HG02623 (cell line): ENCODE measurements around the gene ENDOU.

Experiments
- ATAC-seq: cut with Tn5 transposase; IDR thresholded peaks from one replicate; pipeline ENCODE4 v1.9.1; 2021; ENCODE audit warnings: moderate library complexity; ENCODE audit not compliant: unreplicated experiment

Gene ENDOU

GRCh38 chr12:47722941-47723631 lies 2.2 kb downstream of the ENDOU start:
- ATAC-seq = no peak

DNA sequence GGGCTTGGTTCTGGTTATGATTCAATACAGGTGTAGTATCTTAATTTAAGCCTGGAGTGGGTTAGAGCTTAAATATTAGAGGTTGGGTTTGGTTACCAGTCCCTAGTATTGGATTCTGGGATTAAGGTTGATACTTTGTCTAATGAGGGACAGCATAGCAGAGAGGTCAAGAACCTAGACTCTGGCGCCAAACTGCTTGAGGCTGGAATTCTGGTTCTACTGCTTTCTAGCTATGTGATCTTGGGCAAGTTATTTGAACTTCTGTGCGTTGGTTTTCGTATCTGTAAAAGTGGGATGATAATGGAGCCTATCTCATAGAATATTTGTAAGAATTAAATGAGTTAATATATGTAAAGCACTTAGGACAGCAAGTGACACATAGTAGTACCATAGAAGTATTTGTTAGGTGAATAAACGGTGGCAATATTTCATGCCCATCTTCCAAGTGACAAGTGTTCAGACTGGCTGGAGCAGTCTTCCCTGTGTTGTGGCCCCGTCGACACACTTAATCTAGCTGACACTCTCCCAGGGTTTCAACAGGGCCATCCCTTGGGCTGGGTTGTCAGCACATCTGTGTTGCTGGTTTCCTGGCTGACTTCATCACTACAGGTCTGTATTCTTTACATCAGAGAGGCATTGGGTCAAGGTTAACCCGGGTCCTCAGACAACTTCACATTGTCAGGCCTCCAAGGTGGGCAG lies 3.0 kb downstream of the ENDOU start:
- no peak for ATAC-seq

DNA sequence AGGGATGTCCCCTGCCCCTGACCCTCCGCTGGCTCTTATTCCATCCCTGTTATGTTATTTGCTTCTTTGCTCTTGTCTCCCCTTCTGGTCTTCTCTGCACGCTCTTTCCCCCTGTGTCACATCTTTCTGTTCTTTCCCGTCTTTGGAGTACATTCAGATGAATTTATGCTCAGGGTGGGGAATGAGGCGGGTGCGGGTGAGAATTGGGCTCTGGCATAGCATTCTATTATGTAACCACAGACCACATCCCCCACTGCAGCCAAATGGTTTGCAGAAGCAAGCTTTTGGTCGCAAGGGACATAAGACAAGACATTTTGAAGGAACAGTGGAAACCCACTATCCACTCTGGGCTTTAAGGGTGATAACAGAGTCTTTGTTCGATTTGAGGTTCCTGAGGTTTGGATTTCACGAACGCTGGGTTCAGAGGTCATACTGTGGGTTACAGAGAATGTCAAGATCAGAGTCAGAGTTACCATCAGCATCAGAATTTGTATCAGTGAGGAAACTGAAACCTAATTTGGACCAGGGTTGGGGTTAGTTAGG lies 3.8 kb downstream of the ENDOU start:
- ATAC-seq = no peak

DNA sequence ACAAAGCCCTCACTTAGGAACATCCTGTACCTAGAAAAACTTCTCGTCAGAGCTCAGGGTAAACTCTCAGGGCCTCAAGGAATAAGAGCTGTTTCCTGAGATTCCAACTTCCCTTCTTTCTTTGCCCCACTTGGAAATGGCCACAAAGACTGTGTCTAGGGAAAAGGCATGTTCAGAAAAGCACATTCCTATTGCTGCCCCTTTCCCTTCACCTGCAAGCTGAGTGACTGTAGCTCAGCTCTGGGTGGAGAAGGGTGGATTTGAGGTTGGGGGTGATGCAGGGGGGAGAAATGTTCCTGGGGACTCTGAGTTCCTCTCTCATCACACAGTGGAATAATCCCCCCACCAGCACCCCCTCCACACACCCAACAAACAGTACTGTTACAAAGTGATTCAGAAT lies 6.8 kb downstream of the ENDOU start:
- no peak for ATAC-seq

DNA sequence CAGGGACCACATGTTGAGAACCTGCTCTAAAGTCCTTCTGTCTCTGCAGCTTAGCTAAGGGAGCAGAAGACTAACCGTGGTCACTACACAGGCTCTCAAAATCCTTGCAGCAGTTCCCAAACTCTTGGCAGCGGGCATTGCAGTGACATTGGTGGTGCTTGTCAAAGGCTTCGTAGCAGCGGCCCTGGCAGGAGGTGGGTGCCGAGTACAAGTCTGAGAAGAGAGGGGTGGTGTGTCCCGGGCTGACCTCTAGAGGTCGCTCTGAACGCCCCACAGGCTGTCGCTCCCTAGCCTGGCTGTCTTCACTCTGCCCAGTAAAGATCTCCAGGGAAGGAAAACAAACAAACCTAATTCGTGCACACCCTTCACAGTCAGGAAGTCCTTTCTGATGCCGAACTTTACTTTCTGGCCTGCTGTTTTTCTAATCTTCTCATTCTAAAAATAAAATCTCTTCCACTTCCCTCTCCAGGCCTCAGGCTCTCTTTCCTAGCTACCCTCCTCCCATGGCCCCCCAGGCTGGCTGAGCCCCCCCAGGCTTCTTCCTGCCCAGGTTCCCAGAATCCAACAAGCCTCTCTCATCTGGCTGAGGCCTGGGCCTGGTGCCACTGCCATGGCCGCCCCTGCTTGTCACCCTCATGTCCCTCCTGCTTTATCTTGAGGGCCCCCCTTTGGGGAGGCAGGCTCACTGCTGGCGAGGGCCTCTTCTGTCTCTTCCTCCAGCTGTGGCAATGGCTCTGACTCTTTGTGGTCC lies 7.7 kb downstream of the ENDOU start:
- ATAC-seq = no peak

GRCh38 chr12:47717046-47717442 lies 8.2 kb downstream of the ENDOU start:
- ATAC-seq = no peak

- no peak for ATAC-seq
Observed at GRCh38 chr12:47715877-47716548, 9.3 kb downstream of the ENDOU start.

DNA sequence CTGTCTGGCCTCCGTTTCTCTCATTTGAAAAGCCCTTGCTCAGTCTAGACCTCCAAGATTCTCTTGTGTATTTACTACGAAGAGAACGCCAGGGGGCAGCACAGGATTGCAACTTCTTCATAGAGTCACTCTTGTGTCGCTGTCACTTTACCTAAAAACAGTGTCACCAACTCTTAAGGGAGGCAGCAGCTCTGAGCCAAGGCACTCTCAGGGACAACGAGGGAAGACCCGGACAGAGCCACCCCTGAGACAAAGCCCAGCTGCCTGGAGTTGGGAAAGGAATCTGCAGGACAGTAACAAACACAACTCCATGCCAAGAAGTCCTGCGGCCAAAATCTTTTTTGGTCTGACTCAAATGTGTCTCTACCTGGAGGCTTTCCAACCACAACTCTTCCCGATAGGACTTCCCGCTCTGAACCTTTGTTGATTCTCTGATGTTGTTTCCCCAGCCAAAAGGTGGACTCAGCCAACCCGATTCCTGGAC lies 9.9 kb downstream of the ENDOU start:
- peak; percentile 61 for ATAC-seq

DNA sequence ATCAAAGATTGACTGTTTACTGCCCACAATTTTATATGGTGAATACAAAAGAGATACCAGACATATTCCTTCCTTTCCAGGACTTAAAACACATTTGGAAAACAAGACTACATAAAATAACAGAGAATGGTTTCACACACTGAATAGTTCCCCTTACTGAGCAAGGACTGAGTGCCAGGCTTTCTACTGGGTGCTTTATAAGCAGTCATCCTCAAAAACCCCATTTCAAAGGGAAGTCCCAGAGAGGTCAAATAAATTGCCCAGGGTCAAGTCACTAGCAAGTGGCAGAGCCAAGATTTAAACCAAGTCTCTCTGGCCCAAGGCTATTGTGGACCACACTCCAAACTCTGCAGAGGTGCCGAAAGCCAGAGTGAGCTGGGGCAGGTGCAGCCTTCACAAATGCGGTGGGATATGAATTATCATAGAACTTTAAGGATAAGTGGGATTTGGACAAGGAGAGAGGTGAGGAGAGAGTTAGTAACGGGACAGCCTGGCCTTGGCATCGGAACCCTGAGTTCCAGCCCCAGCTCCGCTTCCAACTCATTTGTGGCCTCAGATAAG lies 10.4 kb downstream of the ENDOU start:
- no peak for ATAC-seq

GRCh38 chr12:47712171-47712570 lies 13.1 kb downstream of the ENDOU start:
- no peak for ATAC-seq

GRCh38 chr12:47711448-47711847 lies 13.8 kb downstream of the ENDOU start:
- no peak for ATAC-seq

- ATAC-seq = no peak
Observed at GRCh38 chr12:47710278-47710677, 15.0 kb downstream of the ENDOU start.

- ATAC-seq = no peak
Observed at GRCh38 chr12:47709671-47710070, 15.6 kb downstream of the ENDOU start.

DNA sequence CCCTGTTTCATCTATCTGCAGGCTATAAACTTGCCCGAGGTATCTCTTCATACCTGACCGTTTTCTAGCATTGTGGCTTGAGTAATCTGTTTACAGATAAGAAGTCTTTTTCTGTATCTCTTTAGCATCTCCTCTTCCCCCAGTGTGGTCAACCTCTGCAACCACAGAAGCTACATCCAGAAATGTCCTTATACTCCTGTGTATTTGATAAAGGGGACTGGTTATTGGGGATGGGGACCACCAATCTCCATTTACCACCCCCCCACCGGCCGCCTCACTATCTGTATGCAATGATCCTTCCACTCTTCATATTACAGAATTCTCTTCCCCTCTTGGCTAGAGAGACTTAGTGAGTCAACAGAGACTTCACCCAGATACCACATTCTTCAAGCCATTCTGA lies 16.1 kb downstream of the ENDOU start:
- no peak for ATAC-seq

DNA sequence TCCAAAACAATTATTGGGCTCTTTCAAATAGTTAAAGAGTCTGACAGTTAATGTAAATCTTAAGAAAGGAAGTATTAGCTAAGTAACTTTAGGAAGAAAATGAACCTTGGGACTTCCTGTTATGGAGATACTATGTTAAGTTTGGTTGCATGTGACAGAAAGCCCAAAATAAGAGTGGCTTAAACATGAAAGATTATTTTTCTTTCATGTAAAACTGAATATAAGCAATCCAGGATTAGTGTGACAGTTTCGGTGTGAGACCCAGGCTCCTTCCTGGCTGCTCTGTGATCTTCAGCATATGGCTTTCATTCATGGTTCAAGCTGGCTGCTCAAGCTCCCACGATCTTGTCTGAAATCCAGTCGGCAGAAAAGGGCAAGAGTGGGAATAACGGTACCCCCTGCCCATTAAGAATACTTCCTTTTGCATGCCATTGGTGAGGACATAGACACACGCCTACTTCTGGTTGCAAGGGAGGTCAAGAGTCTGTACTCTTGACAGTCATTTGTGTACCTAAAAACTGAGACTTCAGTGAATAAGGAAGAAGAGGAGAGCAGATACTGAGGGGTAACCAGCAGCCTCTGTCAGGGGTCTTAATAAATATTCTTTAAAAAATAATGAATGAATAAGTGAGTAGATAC lies 17.3 kb downstream of the ENDOU start:
- no peak for ATAC-seq

- ATAC-seq = no peak
Observed at GRCh38 chr12:47707355-47707754, 17.9 kb downstream of the ENDOU start.

- peak; percentile 81 for ATAC-seq
Observed at GRCh38 chr12:47705566-47706425, 19.5 kb downstream of the ENDOU start, which contains the start of gene RPAP3. RPAP3 (minus strand) TSS chr12:47706030; CDS start chr12:47702840, 3,190 bp downstream.

DNA sequence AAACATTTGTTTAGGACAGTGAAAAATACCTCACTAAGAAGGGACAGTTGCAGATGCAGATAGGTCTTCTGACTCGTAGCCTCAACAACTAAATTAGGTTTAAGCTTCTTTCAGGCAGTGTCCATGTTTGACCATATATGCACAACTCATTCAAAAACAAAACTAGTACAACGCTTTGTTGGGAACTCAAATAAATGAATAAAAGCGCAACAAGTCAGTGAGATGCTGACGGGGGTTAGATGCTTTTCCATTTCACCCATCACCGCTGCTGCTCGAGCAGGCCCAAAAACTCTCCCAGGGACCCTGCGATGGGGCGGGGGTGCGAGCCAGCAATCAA lies 20.1 kb downstream of the ENDOU start:
- ATAC-seq = no peak

DNA sequence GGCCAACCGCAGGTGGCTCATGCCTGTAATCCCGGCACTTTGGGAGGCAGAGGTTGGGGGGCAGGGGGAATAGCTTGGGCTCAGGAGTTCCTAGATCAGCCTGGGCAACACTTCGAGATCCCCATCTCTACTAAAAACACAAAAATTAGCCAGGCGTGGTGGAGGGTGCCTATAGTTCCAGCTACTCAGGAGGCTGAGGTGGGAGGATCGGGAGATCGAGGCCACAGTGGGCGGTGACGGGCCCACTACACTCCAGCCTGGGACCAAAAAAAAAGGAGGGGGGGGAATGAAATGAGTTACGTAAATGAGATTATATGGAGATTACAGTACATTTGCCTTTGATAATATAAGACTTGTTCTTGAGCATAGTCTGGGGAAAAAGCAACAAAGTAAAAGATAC lies 20.6 kb downstream of the ENDOU start:
- ATAC-seq = no peak
